ENCODE measurements around the gene ADAMTS4.

GRCh38 chr1:161176468-161177111 lies 22.3 kb downstream of the ADAMTS4 start:
- TF ChIP-seq CTCF (IDR thresholded peaks at IDR 0.05; ENCODE audit: low read depth, low read length, poor library complexity, severe bottlenecking), result no peak
- TF ChIP-seq EZH2phosphoT487 (IDR thresholded peaks at IDR 0.05; ENCODE audit: borderline replicate concordance, low read length), result no peak

Measured in DOHH2 (cell line).